VCaP (cell line): ENCODE data around the gene CCNL1.

Source experiments
- H3K27ac ChIP-seq: fragments of 450-650 bp; 2 replicates; pipeline ENCODE4 v1.5.1; 2017
- TF ChIP-seq, protein P1 (sequence below): fragments of 450-650 bp; conservative IDR thresholded peaks from 2 replicates; pipeline ENCODE4 v1.5.1; 2017; ENCODE audit warnings: mild to moderate bottlenecking, moderate library complexity

The CCNL1 gene

DNA sequence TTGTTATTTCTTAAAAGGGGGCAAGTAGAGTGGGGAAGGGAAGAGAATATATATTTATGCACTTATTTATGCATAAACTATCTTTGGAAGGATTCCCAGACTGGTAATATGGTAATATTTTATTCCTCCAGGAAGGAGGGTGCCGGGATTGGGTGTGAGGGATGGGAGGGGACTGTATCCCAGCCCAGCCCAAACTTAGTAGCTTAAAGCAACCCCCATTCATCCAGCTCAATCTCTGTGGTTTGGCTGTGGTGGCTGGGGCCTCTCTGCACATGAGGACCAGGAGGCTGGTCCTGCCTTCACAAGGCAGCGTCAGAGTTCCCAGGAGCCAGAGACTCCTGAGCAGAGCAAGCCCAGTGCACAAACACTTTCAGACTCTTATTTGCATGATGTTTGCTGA, 48.4 kb downstream of the CCNL1 start:
- no peak overlapping the region for H3K27ac ChIP-seq
- TF ChIP-seq, protein P1, sequence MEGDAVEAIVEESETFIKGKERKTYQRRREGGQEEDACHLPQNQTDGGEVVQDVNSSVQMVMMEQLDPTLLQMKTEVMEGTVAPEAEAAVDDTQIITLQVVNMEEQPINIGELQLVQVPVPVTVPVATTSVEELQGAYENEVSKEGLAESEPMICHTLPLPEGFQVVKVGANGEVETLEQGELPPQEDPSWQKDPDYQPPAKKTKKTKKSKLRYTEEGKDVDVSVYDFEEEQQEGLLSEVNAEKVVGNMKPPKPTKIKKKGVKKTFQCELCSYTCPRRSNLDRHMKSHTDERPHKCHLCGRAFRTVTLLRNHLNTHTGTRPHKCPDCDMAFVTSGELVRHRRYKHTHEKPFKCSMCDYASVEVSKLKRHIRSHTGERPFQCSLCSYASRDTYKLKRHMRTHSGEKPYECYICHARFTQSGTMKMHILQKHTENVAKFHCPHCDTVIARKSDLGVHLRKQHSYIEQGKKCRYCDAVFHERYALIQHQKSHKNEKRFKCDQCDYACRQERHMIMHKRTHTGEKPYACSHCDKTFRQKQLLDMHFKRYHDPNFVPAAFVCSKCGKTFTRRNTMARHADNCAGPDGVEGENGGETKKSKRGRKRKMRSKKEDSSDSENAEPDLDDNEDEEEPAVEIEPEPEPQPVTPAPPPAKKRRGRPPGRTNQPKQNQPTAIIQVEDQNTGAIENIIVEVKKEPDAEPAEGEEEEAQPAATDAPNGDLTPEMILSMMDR, result no peak

DNA sequence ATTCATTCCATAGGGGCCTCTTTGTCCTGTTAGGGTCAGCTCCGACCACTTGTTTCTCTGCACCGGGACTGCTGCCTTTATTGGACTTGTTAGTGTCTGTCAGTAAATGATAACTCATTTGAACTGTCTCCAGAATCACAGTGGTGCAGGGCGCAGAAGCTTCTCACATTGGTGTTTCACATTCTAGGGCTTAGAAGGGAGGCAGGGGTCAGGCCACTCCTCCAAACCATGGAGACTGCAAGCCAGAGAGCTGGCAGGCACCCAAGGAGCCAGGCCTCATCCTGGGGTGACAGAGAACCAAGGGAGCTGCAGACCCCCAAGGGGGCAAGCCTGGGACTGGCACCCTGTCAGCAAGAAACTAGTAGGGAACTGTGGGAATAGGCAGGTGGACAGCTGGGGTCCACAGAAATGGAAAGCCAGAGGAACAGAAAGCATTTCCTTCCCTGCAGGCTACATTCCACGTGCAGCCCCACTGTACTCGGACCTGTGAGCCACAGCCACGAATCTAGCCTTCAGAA, 49.1 kb downstream of the CCNL1 start:
- TF ChIP-seq, protein P1, result no peak
- no peak overlapping the region for H3K27ac ChIP-seq

DNA sequence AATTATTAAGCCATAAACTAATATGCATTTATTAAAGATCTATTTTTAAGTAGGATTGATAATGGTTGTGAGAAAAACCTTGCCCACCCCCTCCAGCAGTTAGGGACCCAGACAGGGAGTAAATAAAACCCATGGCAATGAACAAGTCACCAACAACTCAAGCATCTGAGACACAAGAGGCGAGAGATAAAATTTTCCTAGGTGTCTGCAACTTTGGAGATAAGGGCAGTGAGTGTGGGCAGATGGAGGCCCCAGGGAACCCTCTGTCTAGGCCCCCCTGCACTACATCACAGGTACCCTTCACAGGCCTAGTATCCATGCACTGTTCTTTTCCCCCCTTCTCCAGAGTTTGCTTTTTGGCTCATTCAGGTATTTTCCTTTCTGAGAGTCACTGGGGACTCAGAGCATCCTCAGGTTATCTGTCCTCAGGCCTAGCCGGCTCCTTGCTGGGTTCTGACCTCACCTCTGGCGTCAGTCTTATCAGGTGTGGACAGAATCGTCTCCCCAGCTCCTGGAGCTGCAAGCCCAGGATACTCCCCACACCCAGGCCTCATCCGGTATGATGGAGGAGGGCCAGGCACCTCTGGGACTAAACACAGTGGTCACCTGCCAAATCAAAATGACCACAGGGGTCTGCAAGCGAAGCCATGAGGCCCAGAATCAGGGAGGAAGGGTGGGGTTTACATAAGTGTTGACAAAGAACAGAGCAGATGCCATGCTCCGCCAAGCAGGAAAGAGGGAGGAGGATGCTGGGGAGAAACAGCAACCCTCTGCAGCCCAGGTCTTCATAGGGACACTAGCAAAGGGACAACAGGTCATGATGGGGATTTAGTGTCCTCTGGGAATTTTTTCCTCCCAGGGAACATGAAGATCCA, 50.4 kb downstream of the CCNL1 start:
- TF ChIP-seq, protein P1, result no peak
- no peak overlapping the region for H3K27ac ChIP-seq

DNA sequence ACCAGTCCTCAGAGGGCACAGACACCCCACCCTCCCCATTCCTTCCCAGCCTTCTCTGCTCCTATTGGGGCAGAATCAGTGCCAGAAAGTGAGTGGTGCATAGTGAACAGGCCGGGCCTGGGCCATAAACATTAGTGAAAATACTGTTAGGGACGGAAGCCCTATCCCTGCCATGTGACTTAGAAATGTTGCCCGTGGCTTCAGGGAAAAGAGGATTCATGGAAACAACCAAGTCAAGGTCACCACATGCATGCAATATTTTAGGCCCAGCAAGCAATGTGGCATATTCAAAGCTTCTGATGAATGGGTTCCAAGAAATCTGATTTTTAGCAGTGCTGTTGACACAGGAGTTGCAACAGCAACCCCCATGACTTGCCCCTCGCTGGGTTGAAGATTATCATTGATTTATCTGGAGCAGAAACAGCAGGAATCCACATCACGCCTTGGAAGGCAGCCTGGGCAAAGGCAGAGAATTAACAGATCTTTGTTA, 52.3 kb downstream of the CCNL1 start:
- TF ChIP-seq, protein P1, result no peak
- no peak overlapping the region for H3K27ac ChIP-seq

- TF ChIP-seq, protein P1, result no peak
- H3K27ac ChIP-seq, result no peak overlapping the region
Measured at GRCh38 chr3:157107037-157107436, 52.9 kb downstream of the CCNL1 start.

DNA sequence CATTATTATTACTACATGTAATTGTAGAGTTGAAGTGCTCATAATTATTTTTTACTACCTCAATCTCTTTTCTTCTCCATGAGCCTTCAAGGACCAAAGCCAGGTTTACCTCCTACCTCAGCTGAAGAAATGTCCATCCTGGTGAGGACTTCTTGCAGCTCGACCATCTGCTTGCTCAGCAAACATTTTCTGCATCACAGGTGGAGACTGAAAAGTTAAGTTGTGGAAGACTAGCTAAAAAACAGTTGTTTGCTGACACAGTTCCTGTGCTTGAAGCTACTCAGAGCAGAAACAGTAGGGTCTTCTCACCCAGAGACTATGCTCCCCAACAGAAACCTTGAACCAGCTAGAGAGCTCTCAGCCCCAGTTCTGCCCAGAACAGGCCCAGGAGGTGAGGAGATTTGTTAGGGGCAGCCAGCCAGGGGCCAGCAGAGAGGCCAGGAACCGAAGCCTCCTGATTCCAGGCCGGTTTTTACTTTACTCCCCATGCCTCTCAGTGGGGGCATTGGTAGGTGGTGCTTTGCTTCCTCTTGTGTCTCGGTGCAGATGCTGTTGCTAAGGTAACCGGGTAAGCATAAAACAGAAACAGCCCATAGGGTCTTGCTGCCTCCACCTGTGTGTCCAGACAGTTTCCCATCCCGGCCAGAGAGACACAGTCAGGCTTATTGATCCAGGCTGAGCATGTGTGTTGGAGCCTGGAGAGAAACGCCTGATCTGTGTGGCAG, 54.9 kb downstream of the CCNL1 start:
- TF ChIP-seq, protein P1, result no peak
- no peak overlapping the region for H3K27ac ChIP-seq

- TF ChIP-seq, protein P1, result no peak
- no peak overlapping the region for H3K27ac ChIP-seq
Measured at GRCh38 chr3:157104521-157104920, 55.4 kb downstream of the CCNL1 start.
